NCI-H82 treated with DMSO at 0.1 percent for 48 hours (cell line): Measurements from ENCODE around the gene PLB1.
"Not testable (repeated sequence)": the region's sequence is repeated elsewhere in the genome, so short reads cannot be mapped to it uniquely, and the experiment has no call there.

Experiments used
- DNase-seq: peaks from one replicate; lab custom pipeline; 2025; ENCODE audit not compliant: unreplicated experiment; lab: John Stamatoyannopoulos, UW

PLB1 gene

DNA sequence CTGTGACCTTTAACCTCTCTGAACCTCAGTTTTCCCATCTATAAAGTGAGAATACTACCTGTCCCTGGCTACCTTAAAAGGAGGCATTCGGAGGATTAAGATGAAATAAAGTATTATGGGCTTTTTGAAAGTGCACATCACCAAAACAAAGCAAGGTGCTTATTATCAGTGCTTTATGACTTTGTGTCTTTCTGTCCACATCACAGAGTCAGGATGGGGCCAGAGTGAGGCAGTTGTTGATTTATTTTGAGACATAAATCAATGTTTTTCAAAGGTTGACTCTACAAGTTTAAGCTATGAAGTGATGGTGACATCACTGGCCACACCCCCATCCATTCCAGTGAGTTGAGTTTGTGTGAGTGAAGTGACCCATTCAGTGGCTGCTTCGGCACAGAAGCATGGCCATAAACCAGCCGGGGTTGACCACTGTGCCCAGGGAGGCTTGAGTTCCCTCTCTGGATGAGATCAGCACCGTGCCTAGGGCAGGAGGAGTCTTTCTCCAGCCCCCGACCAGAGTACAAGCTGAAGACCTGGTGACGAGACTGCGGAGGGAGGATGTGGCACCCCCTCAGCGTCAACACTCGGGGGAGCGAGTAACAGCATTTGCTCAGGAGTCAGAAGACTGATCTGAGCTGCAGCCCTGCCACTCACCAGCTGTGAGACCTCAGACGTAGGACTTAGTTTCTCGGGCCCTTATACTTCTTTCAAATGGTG lies 166.8 kb downstream of the PLB1 start:
- no peak for DNase-seq

DNA sequence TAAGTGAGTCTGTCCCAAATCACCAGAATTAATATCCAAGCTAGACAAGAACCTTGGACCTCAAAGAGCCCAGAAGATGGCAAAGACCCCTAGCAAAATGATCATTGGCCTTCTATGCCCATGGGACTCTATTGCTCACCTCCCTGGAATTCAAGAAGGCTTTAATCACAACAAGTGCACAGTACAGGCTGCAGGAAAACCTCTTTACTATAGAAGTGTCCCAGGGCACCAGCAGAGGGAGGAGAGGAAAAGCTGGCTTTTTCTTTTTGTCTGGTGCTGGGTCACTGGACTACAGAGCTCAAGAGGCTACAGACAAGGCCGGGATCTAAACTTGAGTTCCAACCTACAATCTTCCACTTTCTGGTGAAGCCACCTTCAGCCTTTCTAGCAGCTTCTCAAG lies 167.5 kb downstream of the PLB1 start:
- no peak for DNase-seq

DNA sequence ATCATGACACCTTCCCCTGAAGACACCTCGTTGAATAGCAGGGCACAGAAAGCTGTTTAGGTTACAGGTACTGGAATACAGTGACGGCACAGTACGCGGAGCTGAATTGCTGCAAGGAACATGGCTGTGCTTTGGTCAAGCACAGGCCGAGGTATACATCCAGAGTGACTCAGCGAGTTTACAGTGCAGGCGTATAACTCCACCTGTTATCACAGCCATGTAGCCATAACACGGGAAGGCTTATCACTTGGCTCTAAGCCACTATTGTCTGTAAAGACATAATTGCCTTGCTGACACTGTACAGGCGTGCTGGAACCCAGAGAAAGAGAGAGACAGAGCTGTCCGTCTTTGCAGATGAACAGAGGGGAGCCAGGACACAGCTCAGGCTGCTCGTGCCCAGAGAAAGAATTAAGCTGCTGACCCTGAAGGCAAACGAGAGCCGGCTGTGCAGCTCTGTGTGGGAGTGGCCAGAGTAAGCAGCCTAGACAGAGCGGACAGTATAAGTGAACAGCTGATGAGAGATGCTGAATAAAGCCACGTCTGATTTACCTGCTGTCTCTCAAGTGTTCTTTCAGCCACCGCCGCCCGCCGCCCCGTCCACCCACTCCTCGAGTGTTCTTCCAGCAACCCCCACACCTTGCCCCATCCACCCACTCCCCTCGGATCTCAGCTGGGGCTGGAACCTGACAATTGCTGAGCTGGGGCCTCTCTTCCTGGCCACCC lies 168.4 kb downstream of the PLB1 start:
- peak; percentile 36 for DNase-seq

DNA sequence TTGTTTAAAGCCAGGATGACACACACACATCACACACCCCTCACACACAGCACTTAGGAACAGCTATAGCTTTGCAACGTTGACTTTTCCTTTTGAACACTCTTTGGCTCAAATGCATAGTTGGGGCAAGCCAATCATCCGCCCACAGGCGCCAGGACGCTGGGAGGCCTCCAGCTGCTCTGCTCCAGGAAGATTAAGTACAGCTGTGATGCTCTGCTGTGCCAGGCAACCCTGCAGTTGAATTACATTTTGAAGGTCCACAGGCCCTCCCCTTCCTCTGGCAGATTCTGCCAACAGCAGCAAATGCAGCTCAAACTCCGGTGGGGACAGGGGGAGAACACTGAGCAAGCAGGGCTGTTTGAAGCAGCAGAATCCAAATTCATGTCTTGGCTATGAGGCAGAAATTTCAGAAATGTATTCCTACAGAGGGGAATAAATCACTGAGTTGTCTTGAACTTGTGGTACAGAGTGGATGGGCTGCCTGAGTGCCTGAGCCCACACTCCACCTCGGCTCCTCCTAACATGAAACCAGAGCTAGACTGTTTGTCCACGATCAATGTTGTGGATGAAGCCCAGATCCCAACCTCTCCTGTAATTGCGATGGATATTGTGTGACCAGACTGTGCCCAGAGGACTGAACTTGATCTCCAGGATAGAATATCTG lies 169.3 kb downstream of the PLB1 start:
- no peak for DNase-seq

DNA sequence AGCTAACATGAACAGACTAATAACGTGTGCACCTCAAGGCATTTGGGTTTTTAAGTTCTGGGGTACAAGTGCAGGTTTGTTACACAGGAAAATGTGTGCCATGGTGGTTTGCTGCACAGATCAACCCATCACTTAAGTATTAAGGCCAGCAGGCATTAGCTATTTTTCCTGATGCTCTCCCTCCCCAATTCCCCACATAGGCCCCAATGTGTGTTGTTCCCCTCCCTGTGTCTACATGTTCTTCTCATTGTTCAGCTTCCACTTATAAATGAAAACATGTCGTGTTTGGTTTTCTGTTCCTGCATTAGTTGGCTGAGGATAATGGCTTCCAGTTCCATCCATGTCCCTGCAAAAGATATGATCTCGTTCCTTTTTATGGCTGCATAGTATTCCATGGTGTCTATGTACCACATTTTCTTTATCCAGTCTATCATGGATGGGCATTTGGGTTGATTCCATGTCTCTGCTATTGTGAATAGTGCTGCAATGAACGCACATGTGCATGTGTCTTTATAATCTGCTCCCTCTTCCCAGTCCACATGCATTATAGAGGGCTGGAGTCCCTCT lies 170.0 kb downstream of the PLB1 start:
- DNase-seq, result not testable (repeated sequence)

- no peak for DNase-seq
Measured at GRCh38 chr2:28666496-28667184, 170.8 kb downstream of the PLB1 start.

DNA sequence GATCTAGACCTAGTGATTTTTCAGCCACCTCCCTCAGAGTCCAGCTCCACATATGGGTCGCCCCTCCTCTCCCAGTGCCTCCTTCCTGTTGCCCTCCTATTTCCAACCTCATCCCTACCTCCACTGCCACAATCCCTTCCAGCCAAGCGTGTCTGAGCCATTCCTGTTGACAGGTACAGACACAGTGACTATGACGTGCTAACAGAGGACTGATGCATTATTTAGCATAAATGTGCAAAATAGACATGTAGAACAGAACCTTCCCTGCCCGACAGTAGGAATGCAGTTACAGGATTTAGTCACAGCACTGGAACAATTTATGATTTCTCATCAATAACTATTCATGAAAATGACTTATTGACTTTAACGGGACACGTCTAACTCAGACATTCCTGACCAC lies 171.4 kb downstream of the PLB1 start:
- DNase-seq, result no peak

DNA sequence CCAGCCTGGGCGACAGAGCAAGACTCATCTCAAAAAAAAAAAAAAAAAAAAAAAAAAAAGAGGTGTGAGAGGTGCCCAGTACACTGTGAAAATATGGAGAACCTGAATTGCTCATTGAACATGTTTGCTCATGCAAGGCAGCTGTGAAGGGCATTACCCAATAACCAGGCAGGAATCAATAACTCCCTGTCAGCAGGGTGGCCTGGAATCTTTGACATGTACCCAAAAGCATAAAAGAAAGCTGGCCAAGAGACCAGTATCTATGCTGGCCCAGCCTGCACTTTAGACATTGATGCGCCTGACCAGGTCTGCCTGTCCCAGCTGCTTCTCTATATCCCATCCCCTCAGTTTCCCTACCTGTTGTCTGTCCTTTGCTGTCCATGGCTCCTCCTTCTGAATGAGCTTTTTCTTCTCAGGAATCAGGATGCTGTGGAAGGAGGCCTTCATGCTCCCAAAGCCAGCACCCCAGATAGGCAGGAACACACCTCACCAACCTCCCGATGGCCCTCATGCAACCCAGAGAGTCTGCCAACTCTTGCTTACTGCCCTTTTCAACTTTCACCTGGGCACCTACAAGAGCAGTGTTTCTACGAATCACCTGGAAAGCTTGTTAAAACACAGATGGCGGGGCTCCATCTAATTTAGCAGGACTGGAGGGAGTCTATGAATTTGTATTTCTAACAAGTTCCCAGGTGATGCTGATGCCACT lies 172.4 kb downstream of the PLB1 start:
- DNase-seq, result no peak

GRCh38 chr2:28668880-28669279 lies 173.0 kb downstream of the PLB1 start:
- DNase-seq, result no peak

- no peak for DNase-seq
Measured at GRCh38 chr2:28670856-28671255, 175.0 kb downstream of the PLB1 start.

GRCh38 chr2:28673338-28673737 lies 177.5 kb downstream of the PLB1 start:
- DNase-seq, result no peak

- DNase-seq, result no peak
Measured at GRCh38 chr2:28674062-28674712, 178.3 kb downstream of the PLB1 start.

GRCh38 chr2:28674713-28675068 lies 178.8 kb downstream of the PLB1 start:
- DNase-seq, result no peak

- DNase-seq, result no peak
Measured at GRCh38 chr2:28676152-28676835, 180.4 kb downstream of the PLB1 start.

GRCh38 chr2:28678175-28678855 lies 182.5 kb downstream of the PLB1 start:
- DNase-seq, result no peak

- no peak for DNase-seq
Measured at GRCh38 chr2:28678944-28679343, 183.1 kb downstream of the PLB1 start.

- DNase-seq, result no peak
Measured at GRCh38 chr2:28680657-28681056, 184.8 kb downstream of the PLB1 start.

DNA sequence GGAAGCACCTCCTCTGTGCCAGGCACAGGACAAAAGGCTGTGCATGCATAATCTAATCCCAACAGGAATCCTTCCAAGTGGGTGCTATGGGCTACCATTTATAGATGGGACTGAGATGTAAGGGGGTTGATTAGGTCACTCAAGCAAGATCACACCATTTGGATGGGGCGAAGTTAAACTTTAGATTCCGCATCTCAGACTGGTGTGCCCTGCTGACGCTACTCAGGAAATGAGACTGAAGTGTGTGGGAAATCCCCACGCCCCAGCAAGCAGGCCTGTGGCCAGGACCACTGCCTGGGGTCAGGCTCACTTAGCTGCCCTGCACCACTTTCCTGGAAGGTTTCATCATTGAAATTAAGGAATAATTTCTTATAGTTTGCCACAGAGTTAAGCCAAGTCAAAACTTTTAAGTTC lies 185.3 kb downstream of the PLB1 start:
- DNase-seq, result no peak

GRCh38 chr2:28681606-28682005 lies 185.7 kb downstream of the PLB1 start:
- DNase-seq, result no peak
